ENCODE results near the gene GAPT. TPM values are rescaled to one million over a fixed set of nuclear protein-coding genes. Genes with fewer than 3 reads are reported as not detected.

GAPT gene
- polyA plus RNA-seq, 2 of the 4 experiments (the other 2 are of a cell fraction): not detected

DNA sequence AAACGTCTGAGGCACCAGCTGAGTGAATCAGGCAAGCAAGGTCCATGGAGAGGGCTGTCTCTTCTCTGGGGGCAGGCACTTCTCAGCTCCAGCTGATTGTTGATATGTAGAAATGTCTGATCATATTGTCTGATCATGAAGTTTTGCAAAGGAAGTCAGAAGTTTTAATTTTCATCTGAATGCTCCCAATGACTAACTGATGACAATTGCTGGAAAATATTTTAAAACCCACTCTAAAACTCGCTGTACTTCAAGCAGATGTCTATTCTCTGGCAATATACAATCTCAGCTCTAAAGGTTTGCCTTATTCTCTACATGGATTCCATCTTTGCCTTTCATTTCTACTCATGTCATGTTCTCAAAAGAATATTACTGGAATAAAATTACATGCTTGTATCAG, 44.0 kb upstream of the GAPT start:
- DNase-seq (ENCODE audit: low read depth in 1 of 2, low spot score in 1 of 2) (no peak), FAIRE-seq (no peak), ATAC-seq (peak in 1 of 2 experiments; percentile 3; a peak in 2 of 6 replicates)
- peak overlapping the region in 1 of 2 experiments; percentile 43; a peak in 1 of 6 replicates for H3K27ac ChIP-seq
- H3K4me1 ChIP-seq: peaks cover 3% of the 10 kb centered on the region; the same call in 2 of the 3 replicates
- H3K4me2 ChIP-seq: no peak overlapping the region
- H3K9me3 ChIP-seq: no peaks in the 10 kb centered on the region
- no peak overlapping the region for H3K4me3 ChIP-seq
- POLR2A ChIA-PET: interaction anchor here (0.9 to 1.2 kb wide), 3 partner anchors 13 to 668 kb away, joined by 3 to 5 read pairs (median 4); partner anchors contain the start of gene PLK2
- CTCF ChIA-PET: interaction anchor here (1.0 to 3.3 kb wide), 4 partner anchors 9 to 668 kb away, joined by 3 to 21 read pairs (median 8); partner anchors contain the start of gene PLK2
- 65% methylated on average over 2 of the region's 2 CpGs for WGBS (ENCODE audit: missing lambda C conversion rate)
- no peak for TF ChIP-seq RFX5 (IDR thresholded peaks at IDR 0.05)

DNA sequence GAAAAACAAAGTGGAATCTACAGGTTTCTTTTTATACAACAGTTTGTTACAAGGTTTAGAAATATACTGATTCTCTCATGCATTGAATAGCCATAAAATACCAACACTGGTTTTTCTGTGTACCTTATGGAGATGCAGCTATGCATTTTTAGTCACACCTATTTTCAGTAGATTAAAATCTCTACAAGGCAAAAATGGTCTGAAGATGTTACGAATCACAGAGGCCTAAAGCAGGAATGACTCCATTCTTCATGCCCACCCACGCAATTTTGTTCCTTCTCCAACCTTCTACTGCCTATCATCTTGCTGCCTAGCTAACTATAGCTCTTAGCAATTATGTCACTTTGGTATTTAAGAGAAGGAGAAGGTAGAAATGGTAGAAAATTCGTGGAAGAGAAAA, 41.2 kb upstream of the GAPT start:
- ChIA-PET POLR2A (interaction anchor here (0.8 to 3.7 kb wide), 4 partner anchors 9 to 670 kb away, joined by 3 to 18 read pairs (median 6); partner anchors contain the start of gene PLK2), CTCF (interaction anchor here (1.4 to 1.9 kb wide), 3 partner anchors 11 to 950 kb away, joined by 4 to 6 read pairs (median 4); no protein-coding TSS in a partner anchor)
- Histone ChIP-seq H3K27ac (peak overlapping the region in 1 of 2 experiments; percentile 32; a peak in 1 of 6 replicates), H3K4me2 (no peak overlapping the region), H3K4me1 (peaks cover 31% of the 10 kb centered on the region), H3K9me3 (no peaks in the 10 kb centered on the region), H3K4me3 (no peak overlapping the region)
- no peak for FAIRE-seq
- WGBS (ENCODE audit: missing lambda C conversion rate): 93% methylated on average over 3 of the region's 3 CpGs
- TF ChIP-seq, protein P1, sequence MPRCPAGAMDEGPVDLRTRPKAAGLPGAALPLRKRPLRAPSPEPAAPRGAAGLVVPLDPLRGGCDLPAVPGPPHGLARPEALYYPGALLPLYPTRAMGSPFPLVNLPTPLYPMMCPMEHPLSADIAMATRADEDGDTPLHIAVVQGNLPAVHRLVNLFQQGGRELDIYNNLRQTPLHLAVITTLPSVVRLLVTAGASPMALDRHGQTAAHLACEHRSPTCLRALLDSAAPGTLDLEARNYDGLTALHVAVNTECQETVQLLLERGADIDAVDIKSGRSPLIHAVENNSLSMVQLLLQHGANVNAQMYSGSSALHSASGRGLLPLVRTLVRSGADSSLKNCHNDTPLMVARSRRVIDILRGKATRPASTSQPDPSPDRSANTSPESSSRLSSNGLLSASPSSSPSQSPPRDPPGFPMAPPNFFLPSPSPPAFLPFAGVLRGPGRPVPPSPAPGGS (IDR thresholded peaks at IDR 0.05): no peak
- no peak for TF ChIP-seq EHMT2 (IDR thresholded peaks at IDR 0.05; ENCODE audit: low read depth)
- TF ChIP-seq, protein P2, sequence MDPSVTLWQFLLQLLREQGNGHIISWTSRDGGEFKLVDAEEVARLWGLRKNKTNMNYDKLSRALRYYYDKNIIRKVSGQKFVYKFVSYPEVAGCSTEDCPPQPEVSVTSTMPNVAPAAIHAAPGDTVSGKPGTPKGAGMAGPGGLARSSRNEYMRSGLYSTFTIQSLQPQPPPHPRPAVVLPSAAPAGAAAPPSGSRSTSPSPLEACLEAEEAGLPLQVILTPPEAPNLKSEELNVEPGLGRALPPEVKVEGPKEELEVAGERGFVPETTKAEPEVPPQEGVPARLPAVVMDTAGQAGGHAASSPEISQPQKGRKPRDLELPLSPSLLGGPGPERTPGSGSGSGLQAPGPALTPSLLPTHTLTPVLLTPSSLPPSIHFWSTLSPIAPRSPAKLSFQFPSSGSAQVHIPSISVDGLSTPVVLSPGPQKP (IDR thresholded peaks at IDR 0.05; ENCODE audit: low read depth, low read length): no peak
- TF ChIP-seq HDAC2 (IDR thresholded peaks at IDR 0.05): no peak
- TF ChIP-seq FOSB (CRISPR knock-in tag; IDR thresholded peaks at IDR 0.05): peak; percentile 79
- TF ChIP-seq EP300 (IDR thresholded peaks at IDR 0.05): no peak
- TF ChIP-seq CEBPB (IDR thresholded peaks at IDR 0.05): no peak
- TF ChIP-seq, protein P3, sequence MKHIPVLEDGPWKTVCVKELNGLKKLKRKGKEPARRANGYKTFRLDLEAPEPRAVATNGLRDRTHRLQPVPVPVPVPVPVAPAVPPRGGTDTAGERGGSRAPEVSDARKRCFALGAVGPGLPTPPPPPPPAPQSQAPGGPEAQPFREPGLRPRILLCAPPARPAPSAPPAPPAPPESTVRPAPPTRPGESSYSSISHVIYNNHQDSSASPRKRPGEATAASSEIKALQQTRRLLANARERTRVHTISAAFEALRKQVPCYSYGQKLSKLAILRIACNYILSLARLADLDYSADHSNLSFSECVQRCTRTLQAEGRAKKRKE (CRISPR knock-in tag; IDR thresholded peaks at IDR 0.05; ENCODE audit: low read depth): no peak
- TF ChIP-seq, protein P4, sequence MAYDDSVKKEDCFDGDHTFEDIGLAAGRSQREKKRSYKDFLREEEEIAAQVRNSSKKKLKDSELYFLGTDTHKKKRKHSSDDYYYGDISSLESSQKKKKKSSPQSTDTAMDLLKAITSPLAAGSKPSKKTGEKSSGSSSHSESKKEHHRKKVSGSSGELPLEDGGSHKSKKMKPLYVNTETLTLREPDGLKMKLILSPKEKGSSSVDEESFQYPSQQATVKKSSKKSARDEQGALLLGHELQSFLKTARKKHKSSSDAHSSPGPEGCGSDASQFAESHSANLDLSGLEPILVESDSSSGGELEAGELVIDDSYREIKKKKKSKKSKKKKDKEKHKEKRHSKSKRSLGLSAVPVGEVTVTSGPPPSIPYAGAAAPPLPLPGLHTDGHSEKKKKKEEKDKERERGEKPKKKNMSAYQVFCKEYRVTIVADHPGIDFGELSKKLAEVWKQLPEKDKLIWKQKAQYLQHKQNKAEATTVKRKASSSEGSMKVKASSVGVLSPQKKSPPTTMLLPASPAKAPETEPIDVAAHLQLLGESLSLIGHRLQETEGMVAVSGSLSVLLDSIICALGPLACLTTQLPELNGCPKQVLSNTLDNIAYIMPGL (CRISPR knock-in tag; IDR thresholded peaks at IDR 0.05; ENCODE audit: borderline replicate concordance): 0 out of 2 replicates have a peak, but pooled peaks have one; percentile 58
- DNase-seq (ENCODE audit: low read depth in 1 of 2, low spot score in 1 of 2): no peak
- no peak for ATAC-seq

DNA sequence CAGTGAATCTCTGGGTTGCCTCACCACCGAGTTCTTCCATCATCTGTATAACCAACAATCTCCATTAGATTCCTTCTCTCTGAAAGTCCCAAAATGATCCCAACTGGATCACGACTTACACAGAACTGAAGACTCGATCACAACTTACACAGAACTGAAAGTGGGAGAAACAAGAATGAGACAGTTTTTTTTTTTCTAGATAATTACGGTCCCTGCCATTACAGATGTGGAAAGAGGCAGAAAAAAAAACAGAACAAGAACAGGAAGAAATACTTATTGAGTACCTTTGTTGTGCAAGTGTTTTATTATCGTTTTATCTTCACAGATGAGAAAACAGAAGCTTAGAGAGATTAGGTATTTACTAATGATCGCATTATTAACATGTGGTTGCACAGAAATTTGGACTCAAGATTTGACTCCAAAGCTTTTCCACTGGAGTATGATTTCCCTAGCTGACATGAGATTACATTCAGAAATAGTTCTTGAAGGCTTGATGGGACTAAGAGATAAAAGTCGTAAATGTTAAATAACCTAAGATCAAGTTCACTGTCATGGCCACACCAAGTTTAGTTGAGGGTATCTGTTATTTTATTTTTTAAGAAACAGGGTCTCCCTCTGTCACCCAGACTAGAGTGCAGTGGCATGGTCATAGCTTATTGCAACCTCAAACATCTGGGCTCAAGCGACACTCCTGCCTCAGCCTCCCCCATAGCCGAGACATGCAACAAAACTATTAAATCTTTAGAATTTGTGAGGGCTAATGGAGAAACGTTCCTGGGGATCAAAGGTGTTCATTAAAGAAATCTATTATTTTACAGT, 40.2 kb upstream of the GAPT start:
- POLR2A ChIA-PET: interaction anchor here (0.8 to 3.7 kb wide), 5 partner anchors 8 to 951 kb away, joined by 3 to 18 read pairs (median 6); partner anchors contain the start of gene PLK2
- 86% methylated on average over 10 of the region's 10 CpGs for WGBS (ENCODE audit: missing lambda C conversion rate)
- CTCF ChIA-PET: interaction anchor here (0.6 to 1.9 kb wide), 5 partner anchors 9 to 951 kb away, joined by 4 to 6 read pairs (median 4); no protein-coding TSS in a partner anchor

More for the DNA sequence above, 40.2 kb upstream of the GAPT start:
- Histone ChIP-seq H3K27ac (peak overlapping the region in 1 of 2 experiments; percentile 100; a peak in 3 of 6 replicates), H3K4me3 (no peak overlapping the region), H3K4me2 (no peak overlapping the region), H3K9me3 (no peaks in the 10 kb centered on the region), H3K4me1 (peaks cover 38% of the 10 kb centered on the region)
- FAIRE-seq (peak; percentile 63), ATAC-seq (peak in 1 of 2 experiments; percentile 19; a peak in 3 of 6 replicates), DNase-seq (ENCODE audit: low read depth in 1 of 2, low spot score in 1 of 2) (no peak)
- TF ChIP-seq POLR2AphosphoS2 (conservative IDR thresholded peaks at IDR 0.05; ENCODE audit: low read length) (0 out of 2 replicates have a peak, but pooled peaks have one; percentile 25), TFCP2L1 (CRISPR knock-in tag; IDR thresholded peaks at IDR 0.05) (0 out of 2 replicates have a peak, but pooled peaks have one; percentile 42), PHF8 (IDR thresholded peaks at IDR 0.05; ENCODE audit: borderline replicate concordance, low read depth) (no peak), HOXA7 (CRISPR knock-in tag; IDR thresholded peaks at IDR 0.05) (peak; percentile 57; the same call in 1 of the 2 replicates)

Measured in A549 (cell line).